Measurements from ENCODE around the gene BHLHE40.

DNA sequence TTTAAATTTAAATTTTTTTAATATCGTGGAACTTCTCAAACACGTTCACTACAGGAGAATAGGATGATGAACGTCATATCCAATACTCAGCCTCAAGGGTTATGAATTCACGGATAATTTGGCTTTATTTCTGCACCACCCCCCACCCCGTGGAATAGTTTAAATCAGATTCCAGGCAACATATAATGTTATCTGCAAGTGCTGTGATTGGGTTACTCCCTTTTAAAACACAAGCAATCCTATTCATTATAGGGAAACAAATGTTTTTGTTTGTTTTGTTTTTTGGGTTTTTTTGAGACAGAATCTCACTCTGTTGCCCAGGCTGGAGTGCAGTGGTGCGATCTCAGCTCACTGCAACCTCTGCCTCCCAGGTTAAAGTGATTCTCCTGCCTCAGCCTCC is 30.9 kb downstream of the BHLHE40 start:
- TF ChIP-seq, protein P1, sequence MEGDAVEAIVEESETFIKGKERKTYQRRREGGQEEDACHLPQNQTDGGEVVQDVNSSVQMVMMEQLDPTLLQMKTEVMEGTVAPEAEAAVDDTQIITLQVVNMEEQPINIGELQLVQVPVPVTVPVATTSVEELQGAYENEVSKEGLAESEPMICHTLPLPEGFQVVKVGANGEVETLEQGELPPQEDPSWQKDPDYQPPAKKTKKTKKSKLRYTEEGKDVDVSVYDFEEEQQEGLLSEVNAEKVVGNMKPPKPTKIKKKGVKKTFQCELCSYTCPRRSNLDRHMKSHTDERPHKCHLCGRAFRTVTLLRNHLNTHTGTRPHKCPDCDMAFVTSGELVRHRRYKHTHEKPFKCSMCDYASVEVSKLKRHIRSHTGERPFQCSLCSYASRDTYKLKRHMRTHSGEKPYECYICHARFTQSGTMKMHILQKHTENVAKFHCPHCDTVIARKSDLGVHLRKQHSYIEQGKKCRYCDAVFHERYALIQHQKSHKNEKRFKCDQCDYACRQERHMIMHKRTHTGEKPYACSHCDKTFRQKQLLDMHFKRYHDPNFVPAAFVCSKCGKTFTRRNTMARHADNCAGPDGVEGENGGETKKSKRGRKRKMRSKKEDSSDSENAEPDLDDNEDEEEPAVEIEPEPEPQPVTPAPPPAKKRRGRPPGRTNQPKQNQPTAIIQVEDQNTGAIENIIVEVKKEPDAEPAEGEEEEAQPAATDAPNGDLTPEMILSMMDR (CRISPR knock-in tag; IDR thresholded peaks at IDR 0.05) = no peak
- TF ChIP-seq, protein P2, sequence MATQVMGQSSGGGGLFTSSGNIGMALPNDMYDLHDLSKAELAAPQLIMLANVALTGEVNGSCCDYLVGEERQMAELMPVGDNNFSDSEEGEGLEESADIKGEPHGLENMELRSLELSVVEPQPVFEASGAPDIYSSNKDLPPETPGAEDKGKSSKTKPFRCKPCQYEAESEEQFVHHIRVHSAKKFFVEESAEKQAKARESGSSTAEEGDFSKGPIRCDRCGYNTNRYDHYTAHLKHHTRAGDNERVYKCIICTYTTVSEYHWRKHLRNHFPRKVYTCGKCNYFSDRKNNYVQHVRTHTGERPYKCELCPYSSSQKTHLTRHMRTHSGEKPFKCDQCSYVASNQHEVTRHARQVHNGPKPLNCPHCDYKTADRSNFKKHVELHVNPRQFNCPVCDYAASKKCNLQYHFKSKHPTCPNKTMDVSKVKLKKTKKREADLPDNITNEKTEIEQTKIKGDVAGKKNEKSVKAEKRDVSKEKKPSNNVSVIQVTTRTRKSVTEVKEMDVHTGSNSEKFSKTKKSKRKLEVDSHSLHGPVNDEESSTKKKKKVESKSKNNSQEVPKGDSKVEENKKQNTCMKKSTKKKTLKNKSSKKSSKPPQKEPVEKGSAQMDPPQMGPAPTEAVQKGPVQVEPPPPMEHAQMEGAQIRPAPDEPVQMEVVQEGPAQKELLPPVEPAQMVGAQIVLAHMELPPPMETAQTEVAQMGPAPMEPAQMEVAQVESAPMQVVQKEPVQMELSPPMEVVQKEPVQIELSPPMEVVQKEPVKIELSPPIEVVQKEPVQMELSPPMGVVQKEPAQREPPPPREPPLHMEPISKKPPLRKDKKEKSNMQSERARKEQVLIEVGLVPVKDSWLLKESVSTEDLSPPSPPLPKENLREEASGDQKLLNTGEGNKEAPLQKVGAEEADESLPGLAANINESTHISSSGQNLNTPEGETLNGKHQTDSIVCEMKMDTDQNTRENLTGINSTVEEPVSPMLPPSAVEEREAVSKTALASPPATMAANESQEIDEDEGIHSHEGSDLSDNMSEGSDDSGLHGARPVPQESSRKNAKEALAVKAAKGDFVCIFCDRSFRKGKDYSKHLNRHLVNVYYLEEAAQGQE (IDR thresholded peaks at IDR 0.05; ENCODE audit: borderline replicate concordance in 1 of 2, low read depth in 1 of 2, low read length in 2 of 2) = no peak
- TF ChIP-seq ZNF256 (CRISPR knock-in tag; conservative IDR thresholded peaks at IDR 0.05) (no peak), ZSCAN9 (CRISPR knock-in tag; IDR thresholded peaks at IDR 0.05; ENCODE audit: borderline replicate concordance) (no peak), MED13 (CRISPR knock-in tag; IDR thresholded peaks at IDR 0.05) (no peak), RXRA (CRISPR knock-in tag; IDR thresholded peaks at IDR 0.05) (no peak)
